Panc1 (cell line): ENCODE data around the gene GTF2H4. TPM values are rescaled to one million over a fixed set of nuclear protein-coding genes. Genes with fewer than 3 reads are reported as not detected.

Source experiments
- ATAC-seq: fragments of 200-7000 bp; cut with Tn5 transposase; 2 replicates; pipeline ENCODE4 v1.9.1; 2020; ENCODE audit warnings: mild to moderate bottlenecking, moderate library complexity
- BruUV-seq: library from RNA; stranded (reverse); fragments of 400-500 nt; replicated peaks from 2 replicates; lab custom pipeline; 2021; lab: Mats Ljungman, UMichigan
- CTCF ChIA-PET: fragments of 300-600 bp; sonication (Branson Sonifier 250); formaldehyde crosslinking; loops from one replicate; lab custom pipeline; 2022; ENCODE audit warnings: antibody characterized with exemption; lab: Charles Lee
- POLR2A ChIA-PET: fragments of 300-600 bp; sonication (Branson Sonifier 250); formaldehyde crosslinking; loops from one replicate; lab custom pipeline; 2022; ENCODE audit warnings: antibody characterized with exemption; lab: Charles Lee
- DNase-seq: peaks from one replicate; pipeline ENCODE4 v3.0.0-alpha.2; 2010; ENCODE audit warnings: low read depth, low spot score
- H3K27ac ChIP-seq: 2 replicates; pipeline ENCODE4 v1.5.1; 2011; ENCODE audit warnings: mild to moderate bottlenecking, low read length, inconsistent platforms
- H3K27me3 ChIP-seq: fragments of 200-500 bp; sonication (Bioruptor generic); 2 replicates; pipeline ENCODE4 v1.6.0; 2014; ENCODE audit warnings: low read length, inconsistent platforms; ENCODE audit not compliant: control insufficient read depth, insufficient read depth
- H3K36me3 ChIP-seq: fragments of 200-500 bp; sonication (Bioruptor generic); 2 replicates; pipeline ENCODE4 v1.5.1; 2014; ENCODE audit warnings: inconsistent platforms, mild to moderate bottlenecking, low read length, moderate library complexity; ENCODE audit not compliant: control insufficient read depth, insufficient read depth
- H3K4me1 ChIP-seq: 2 replicates; pipeline ENCODE4 v1.5.1; 2011; ENCODE audit warnings: inconsistent platforms, mild to moderate bottlenecking, low read length, moderate library complexity; ENCODE audit not compliant: control insufficient read depth, insufficient read depth
- H3K4me3 ChIP-seq, 2 experiments: 2 replicates each; pipeline ENCODE4 v1.5.1; 2011 to 2012; ENCODE audit warnings: low read depth in 2 of 2, low read length in 2 of 2, mild to moderate bottlenecking in 2 of 2, inconsistent platforms in 1 of 2, moderate library complexity in 1 of 2
- H3K9me3 ChIP-seq: fragments of 200-500 bp; sonication (Bioruptor generic); 2 replicates; pipeline ENCODE4 v1.5.1; 2014; ENCODE audit warnings: low read depth, mild to moderate bottlenecking, inconsistent platforms, low read length, moderate library complexity; ENCODE audit not compliant: control insufficient read depth, insufficient read depth
- POLR2AphosphoS5 ChIP-seq: IDR thresholded peaks from 2 replicates; pipeline ENCODE4 v1.6.1; 2012; ENCODE audit warnings: mild to moderate bottlenecking, low read depth, low read length, moderate library complexity
- SIN3A ChIP-seq: IDR thresholded peaks from 2 replicates; pipeline ENCODE4 v1.6.1; 2012; ENCODE audit warnings: low read depth, mild to moderate bottlenecking, low read length, moderate library complexity, borderline replicate concordance; ENCODE audit not compliant: insufficient read depth
- TCF7L2 ChIP-seq: IDR thresholded peaks from 2 replicates; pipeline ENCODE4 v1.6.1; 2011; ENCODE audit warnings: mild to moderate bottlenecking, low read depth, low read length, inconsistent platforms
- in situ Hi-C: cut with HindIII; loops from 2 replicates; pipeline ENCODE4 v1.10.0; 2016; ENCODE audit warnings: low sequenced_read_pairs, low pct_unique_long_range_greater_than_20kb
- intact Hi-C: fragments of 100-400 bp; cut with micrococcal nuclease; formaldehyde crosslinking; loops from one replicate; pipeline ENCODE4 v1.10.0; 2022; ENCODE audit not compliant: unreplicated experiment
- total RNA-seq: library from RNA; stranded (reverse); gene quantifications from one replicate; pipeline ENCODE4 v1.2.1, GENCODE V29; 2021; ENCODE audit not compliant: unreplicated experiment
- TF ChIP-seq, protein P1 (sequence below), 2 experiments: IDR thresholded peaks; 2 replicates each; pipeline ENCODE4 v1.6.1; 2011 to 2012; ENCODE audit warnings: low read depth in 2 of 2, control low read depth in 1 of 2, low read length in 1 of 2, mild to moderate bottlenecking in 1 of 2, moderate library complexity in 1 of 2; ENCODE audit not compliant: insufficient read depth in 1 of 2
- TF ChIP-seq, protein P2 (sequence below): fragments of 450-650 bp; IDR thresholded peaks from 2 replicates; pipeline ENCODE4 v1.5.1; 2017; ENCODE audit warnings: mild to moderate bottlenecking

The GTF2H4 gene
- total RNA-seq, 1 experiment from 2014 or later: 27.5 TPM

DNA sequence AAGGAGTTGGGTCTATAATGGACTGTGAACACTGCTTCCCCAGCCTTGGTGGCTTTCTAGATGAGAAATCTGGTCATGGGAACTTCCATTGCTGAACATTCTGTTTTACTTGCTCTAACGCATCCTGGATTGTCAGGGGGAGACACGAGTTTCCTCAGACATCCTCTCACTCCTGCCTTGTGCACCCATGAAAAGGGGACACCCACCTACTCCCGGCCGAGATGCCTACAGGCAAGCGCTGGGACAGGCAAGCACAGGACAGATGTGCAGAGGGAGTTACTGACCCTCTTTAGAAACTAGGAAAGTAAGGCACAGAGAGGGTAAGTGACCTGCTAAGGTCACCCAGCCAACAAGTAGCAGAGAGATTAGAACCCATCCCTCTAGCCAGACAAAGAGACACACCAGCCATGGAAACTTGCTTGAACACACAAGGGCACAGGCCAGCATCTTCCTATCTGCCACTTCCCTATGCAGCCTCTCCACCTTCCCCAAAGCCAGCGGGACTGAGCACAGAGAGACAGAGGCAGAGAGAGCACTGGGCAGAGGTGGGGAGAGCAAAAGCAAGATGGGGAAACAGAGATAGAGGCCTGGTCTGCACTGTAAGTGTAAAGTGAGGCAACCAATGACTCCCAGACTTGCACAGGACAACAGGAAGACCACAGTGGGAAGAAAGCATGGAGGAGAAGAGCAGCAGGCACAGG lies 24.8 kb downstream of the GTF2H4 start:
- POLR2A ChIA-PET: no interaction called here
- DNase-seq (no peak), ATAC-seq (no peak)
- Histone ChIP-seq H3K27ac (no peak overlapping the region), H3K4me3 (no peak overlapping the region), H3K27me3 (no peaks in the 10 kb centered on the region), H3K36me3 (no peaks in the 10 kb centered on the region), H3K4me1 (no peaks in the 10 kb centered on the region), H3K9me3 (0 out of 2 replicates have a peak, but pooled peaks cover 3% of the 10 kb centered on the region)
- BruUV-seq: no TSS peak
- intact Hi-C loops (loop anchor here (5.0 kb wide), 1 partner anchor 139 kb away; no protein-coding TSS in a partner anchor), in situ Hi-C loops (no loop called here)
- CTCF ChIA-PET: no interaction called here
- no peak for TF ChIP-seq POLR2AphosphoS5
- TF ChIP-seq TCF7L2: no peak
- TF ChIP-seq SIN3A: no peak
- TF ChIP-seq, protein P1, sequence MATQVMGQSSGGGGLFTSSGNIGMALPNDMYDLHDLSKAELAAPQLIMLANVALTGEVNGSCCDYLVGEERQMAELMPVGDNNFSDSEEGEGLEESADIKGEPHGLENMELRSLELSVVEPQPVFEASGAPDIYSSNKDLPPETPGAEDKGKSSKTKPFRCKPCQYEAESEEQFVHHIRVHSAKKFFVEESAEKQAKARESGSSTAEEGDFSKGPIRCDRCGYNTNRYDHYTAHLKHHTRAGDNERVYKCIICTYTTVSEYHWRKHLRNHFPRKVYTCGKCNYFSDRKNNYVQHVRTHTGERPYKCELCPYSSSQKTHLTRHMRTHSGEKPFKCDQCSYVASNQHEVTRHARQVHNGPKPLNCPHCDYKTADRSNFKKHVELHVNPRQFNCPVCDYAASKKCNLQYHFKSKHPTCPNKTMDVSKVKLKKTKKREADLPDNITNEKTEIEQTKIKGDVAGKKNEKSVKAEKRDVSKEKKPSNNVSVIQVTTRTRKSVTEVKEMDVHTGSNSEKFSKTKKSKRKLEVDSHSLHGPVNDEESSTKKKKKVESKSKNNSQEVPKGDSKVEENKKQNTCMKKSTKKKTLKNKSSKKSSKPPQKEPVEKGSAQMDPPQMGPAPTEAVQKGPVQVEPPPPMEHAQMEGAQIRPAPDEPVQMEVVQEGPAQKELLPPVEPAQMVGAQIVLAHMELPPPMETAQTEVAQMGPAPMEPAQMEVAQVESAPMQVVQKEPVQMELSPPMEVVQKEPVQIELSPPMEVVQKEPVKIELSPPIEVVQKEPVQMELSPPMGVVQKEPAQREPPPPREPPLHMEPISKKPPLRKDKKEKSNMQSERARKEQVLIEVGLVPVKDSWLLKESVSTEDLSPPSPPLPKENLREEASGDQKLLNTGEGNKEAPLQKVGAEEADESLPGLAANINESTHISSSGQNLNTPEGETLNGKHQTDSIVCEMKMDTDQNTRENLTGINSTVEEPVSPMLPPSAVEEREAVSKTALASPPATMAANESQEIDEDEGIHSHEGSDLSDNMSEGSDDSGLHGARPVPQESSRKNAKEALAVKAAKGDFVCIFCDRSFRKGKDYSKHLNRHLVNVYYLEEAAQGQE (IDR thresholded peaks at IDR 0.05; ENCODE audit: insufficient read depth in 1 of 2, low read depth in 2 of 2, low read length in 1 of 2): no peak
- TF ChIP-seq, protein P2, sequence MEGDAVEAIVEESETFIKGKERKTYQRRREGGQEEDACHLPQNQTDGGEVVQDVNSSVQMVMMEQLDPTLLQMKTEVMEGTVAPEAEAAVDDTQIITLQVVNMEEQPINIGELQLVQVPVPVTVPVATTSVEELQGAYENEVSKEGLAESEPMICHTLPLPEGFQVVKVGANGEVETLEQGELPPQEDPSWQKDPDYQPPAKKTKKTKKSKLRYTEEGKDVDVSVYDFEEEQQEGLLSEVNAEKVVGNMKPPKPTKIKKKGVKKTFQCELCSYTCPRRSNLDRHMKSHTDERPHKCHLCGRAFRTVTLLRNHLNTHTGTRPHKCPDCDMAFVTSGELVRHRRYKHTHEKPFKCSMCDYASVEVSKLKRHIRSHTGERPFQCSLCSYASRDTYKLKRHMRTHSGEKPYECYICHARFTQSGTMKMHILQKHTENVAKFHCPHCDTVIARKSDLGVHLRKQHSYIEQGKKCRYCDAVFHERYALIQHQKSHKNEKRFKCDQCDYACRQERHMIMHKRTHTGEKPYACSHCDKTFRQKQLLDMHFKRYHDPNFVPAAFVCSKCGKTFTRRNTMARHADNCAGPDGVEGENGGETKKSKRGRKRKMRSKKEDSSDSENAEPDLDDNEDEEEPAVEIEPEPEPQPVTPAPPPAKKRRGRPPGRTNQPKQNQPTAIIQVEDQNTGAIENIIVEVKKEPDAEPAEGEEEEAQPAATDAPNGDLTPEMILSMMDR: no peak

DNA sequence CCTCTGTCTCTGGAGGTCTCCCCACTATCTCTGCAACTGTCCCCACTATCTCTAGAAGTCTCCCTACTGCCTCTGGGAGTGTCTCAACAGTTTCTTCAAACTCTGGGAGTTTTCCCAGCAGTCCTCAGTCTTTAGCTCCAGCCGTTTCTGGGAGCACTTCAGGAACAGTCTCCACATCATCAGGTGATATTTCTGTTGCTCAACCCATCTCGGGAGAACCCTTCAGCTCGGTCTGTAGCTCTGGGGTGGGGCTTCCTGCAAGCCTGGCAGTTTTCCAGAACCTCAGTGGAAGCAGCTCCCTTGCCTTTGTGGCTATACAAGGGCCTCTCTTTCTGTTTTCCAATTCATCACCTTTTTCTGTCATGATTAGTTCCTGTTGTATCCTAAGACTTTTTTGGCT lies 27.0 kb downstream of the GTF2H4 start:
- BruUV-seq: no TSS peak
- no peaks in the 10 kb centered on the region for H3K4me1 ChIP-seq
- H3K36me3 ChIP-seq: no peaks in the 10 kb centered on the region
- DNase-seq: no peak
- H3K9me3 ChIP-seq: no peaks in the 10 kb centered on the region
- ChIA-PET CTCF (interaction anchor here (0.7 kb wide), 1 partner anchor 221 kb away, joined by 3 read pairs; no protein-coding TSS in a partner anchor), POLR2A (no interaction called here)
- intact Hi-C loops (no loop called here), in situ Hi-C loops (no loop called here)
- TF ChIP-seq TCF7L2: no peak
- TF ChIP-seq POLR2AphosphoS5: no peak
- no peak for TF ChIP-seq SIN3A
- TF ChIP-seq, protein P2: no peak
- TF ChIP-seq, protein P1 (IDR thresholded peaks at IDR 0.05; ENCODE audit: insufficient read depth in 1 of 2, low read depth in 2 of 2, low read length in 1 of 2): no peak
- H3K27me3 ChIP-seq: no peaks in the 10 kb centered on the region
- no peak overlapping the region for H3K4me3 ChIP-seq
- no peak overlapping the region for H3K27ac ChIP-seq
- ATAC-seq: no peak
